Ascending aorta (tissue), 2 donors: ENCODE measurements around the gene ABHD11. TPM values are rescaled to one million over a fixed set of nuclear protein-coding genes. Genes with fewer than 3 reads are reported as not detected.

Experiments
- DNase-seq, 2 donors: peaks; one replicate each; pipeline ENCODE4 v3.0.0-alpha.2; 2019; ENCODE audit warnings: low spot score in 2 of 2
- H3K27ac ChIP-seq, 2 donors: fragments of 200-600 bp; sonication (generic); one replicate each; pipeline ENCODE4 v1.5.1; 2016 to 2017; ENCODE audit warnings: mild to moderate bottlenecking in 1 of 2
- H3K27me3 ChIP-seq: fragments of 200-600 bp; sonication (generic); one replicate; pipeline ENCODE4 v1.5.1; 2017
- H3K36me3 ChIP-seq, 2 donors: fragments of 200-600 bp; sonication (generic); one replicate each; pipeline ENCODE4 v1.5.1; 2016
- H3K4me1 ChIP-seq, 2 donors: fragments of 200-600 bp; sonication (generic); one replicate each; pipeline ENCODE4 v1.5.1; 2016 to 2017; ENCODE audit warnings: mild to moderate bottlenecking in 1 of 2
- H3K4me3 ChIP-seq, 2 donors: fragments of 200-600 bp; sonication (generic); one replicate each; pipeline ENCODE4 v1.5.1; 2016 to 2017; ENCODE audit warnings: mild to moderate bottlenecking in 1 of 2
- H3K9me3 ChIP-seq, 2 donors: fragments of 200-600 bp; sonication (generic); one replicate each; pipeline ENCODE4 v1.5.1; 2016
- intact Hi-C: fragments of 100-400 bp; cut with DNase I; formaldehyde crosslinking; loops from one replicate; pipeline ENCODE4 v1.15.1; 2023
- total RNA-seq: library from RNA; depleted of rRNA; stranded (reverse); fragments of >200 nt; gene quantifications from one replicate; pipeline ENCODE4 v1.1.0, GENCODE V29; 2016
- TF ChIP-seq, protein P1 (sequence below), 3 experiments: fragments of 200-600 bp in 2 of 3; fragments of 450-650 bp in 1 of 3; sonication (generic) in 2 of 3; IDR thresholded peaks; one replicate each; pipeline ENCODE4 v1.5.1; 2016 to 2019; ENCODE audit warnings: antibody characterized with exemption in 3 of 3, mild to moderate bottlenecking in 1 of 3, moderate library complexity in 1 of 3

Gene ABHD11
- total RNA-seq, 1 donor from 2014 or later, result 55.7 TPM

DNA sequence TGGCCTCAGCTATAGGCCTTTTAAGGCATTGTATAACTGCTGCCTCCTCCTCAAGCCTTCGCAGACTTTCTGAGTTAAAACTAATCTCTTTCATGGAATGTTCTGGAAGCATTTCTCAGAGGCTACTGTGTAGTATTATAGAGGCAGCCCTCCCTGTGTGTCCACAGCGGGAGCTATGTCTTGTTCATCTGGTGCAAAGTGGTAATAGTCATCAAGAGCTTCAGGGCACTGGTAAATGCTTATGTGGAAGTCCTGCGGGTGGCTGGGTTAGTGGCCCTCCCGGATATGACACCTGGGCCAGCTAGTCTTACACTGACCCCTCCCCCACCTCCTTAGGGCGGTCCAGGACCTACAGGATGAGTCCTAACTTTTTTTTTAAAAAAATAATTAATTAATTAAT lies 2.2 kb upstream of the ABHD11 start:
- Histone ChIP-seq H3K27me3 (no peaks in the 10 kb centered on the region), H3K9me3 (no peaks in the 10 kb centered on the region), H3K4me3 (no peak overlapping the region), H3K4me1 (peaks cover 9 to 13% of the 10 kb centered on the region in 2 donors), H3K27ac (peak overlapping the region in 1 of 2 donors; percentile 84), H3K36me3 (peaks cover 6 to 8% of the 10 kb centered on the region in 2 donors)
- TF ChIP-seq, protein P1, sequence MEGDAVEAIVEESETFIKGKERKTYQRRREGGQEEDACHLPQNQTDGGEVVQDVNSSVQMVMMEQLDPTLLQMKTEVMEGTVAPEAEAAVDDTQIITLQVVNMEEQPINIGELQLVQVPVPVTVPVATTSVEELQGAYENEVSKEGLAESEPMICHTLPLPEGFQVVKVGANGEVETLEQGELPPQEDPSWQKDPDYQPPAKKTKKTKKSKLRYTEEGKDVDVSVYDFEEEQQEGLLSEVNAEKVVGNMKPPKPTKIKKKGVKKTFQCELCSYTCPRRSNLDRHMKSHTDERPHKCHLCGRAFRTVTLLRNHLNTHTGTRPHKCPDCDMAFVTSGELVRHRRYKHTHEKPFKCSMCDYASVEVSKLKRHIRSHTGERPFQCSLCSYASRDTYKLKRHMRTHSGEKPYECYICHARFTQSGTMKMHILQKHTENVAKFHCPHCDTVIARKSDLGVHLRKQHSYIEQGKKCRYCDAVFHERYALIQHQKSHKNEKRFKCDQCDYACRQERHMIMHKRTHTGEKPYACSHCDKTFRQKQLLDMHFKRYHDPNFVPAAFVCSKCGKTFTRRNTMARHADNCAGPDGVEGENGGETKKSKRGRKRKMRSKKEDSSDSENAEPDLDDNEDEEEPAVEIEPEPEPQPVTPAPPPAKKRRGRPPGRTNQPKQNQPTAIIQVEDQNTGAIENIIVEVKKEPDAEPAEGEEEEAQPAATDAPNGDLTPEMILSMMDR (IDR thresholded peaks at IDR 0.05), result no peak
- DNase-seq, result no peak
- intact Hi-C loops, result no loop called here

DNA sequence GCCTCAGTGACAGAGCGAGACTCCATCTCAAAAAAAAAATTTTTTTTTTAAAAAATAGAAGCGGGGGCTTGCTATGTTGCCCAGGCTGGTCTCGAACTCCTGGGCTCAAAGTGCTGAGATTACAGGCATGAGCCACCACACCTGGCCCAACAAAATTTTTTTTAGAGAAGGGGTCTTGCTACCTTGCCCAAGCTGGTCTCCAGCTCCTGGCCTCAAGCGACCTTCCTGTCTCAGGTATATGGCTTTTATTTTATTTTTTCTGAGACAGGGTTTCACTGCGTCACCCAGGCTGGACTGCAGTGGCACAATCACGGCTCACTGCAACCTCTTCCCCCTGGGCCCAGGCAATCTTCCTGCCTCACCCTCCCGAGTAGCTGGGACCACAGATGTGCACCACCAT lies 1.6 kb upstream of the ABHD11 start:
- no peak for DNase-seq
- Histone ChIP-seq H3K27ac (peak overlapping the region; percentile 10 to 84), H3K27me3 (no peaks in the 10 kb centered on the region), H3K9me3 (no peaks in the 10 kb centered on the region), H3K4me1 (peaks cover 9 to 14% of the 10 kb centered on the region in 2 donors), H3K4me3 (no peak overlapping the region), H3K36me3 (peaks cover 6 to 11% of the 10 kb centered on the region in 2 donors)
- intact Hi-C loops, result no loop called here
- TF ChIP-seq, protein P1 (IDR thresholded peaks at IDR 0.05), result no peak

GRCh38 chr7:73739387-73739767 lies 775 bp upstream of the ABHD11 start:
- Histone ChIP-seq H3K4me1 (peaks cover 9 to 16% of the 10 kb centered on the region in 2 donors), H3K36me3 (peaks cover 6 to 11% of the 10 kb centered on the region in 2 donors), H3K27ac (peak overlapping the region; percentile 84 to 92), H3K27me3 (no peaks in the 10 kb centered on the region), H3K4me3 (peak overlapping the region; percentile 83 to 89), H3K9me3 (no peaks in the 10 kb centered on the region)
- DNase-seq, result no peak
- intact Hi-C loops, result loop anchor here (5.0 kb wide), 1 partner anchor 113 kb away; no protein-coding TSS in a partner anchor
- TF ChIP-seq, protein P1 (IDR thresholded peaks at IDR 0.05), result no peak

- Histone ChIP-seq H3K27me3 (no peaks in the 10 kb centered on the region), H3K27ac (peak overlapping the region; percentile 82 to 92), H3K4me3 (peak overlapping the region; percentile 83 to 89), H3K9me3 (no peaks in the 10 kb centered on the region), H3K36me3 (peaks cover 6 to 11% of the 10 kb centered on the region in 2 donors), H3K4me1 (peaks cover 9 to 16% of the 10 kb centered on the region in 2 donors)
- intact Hi-C loops, result loop anchor here (5.0 kb wide), 1 partner anchor 114 kb away; no protein-coding TSS in a partner anchor
- DNase-seq, result peak in 1 of 2 donors; percentile 75
- TF ChIP-seq, protein P1 (IDR thresholded peaks at IDR 0.05), result no peak
These were observed 386 bp downstream of the ABHD11 start for GRCh38 chr7:73738220-73738611.

DNA sequence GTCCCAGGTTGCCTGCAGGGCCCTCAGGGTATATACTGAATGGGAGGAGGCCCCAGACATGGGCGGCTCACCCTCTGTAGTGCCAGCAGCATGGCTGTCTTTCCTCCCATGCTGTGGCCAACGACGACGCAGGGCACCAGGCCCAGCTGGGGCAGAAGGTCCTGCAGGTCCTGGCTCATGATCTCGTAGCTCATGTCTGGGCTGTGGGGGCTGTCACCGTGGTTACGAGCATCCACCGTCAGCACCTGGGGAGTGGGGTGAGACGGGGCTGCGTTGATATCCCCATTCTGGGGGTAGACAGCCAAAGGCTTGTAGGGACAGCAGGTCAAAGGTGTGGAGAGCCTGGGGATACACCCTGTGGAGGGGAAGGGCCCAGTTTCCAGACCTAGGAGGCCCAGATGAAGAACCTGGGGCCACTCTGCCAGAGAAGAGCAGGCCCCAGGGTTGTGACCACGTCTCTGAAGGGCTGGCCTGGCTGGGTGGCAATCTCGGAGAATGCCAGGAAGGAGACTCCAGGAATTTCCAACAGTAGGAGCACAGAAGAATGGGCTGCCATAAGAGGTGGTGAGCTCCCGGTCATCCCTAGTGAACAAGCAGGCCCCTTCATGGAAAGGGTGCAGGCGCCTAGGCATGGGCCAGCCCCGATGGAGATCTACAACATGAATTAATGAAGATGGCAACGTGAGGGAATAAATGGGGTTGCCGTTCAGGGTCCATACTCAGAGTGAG lies 947 bp downstream of the ABHD11 start:
- H3K36me3 ChIP-seq, result peaks cover 6 to 11% of the 10 kb centered on the region in 2 donors
- TF ChIP-seq, protein P1 (IDR thresholded peaks at IDR 0.05), result no peak
- H3K27ac ChIP-seq, result peak overlapping the region; percentile 82 to 92
- intact Hi-C loops, result loop anchor here (5.0 kb wide), 1 partner anchor 115 kb away; no protein-coding TSS in a partner anchor
- no peak for DNase-seq
- peak overlapping the region; percentile 83 to 89 for H3K4me3 ChIP-seq
- peaks cover 9 to 16% of the 10 kb centered on the region in 2 donors for H3K4me1 ChIP-seq
- no peaks in the 10 kb centered on the region for H3K9me3 ChIP-seq
- H3K27me3 ChIP-seq, result no peaks in the 10 kb centered on the region
